Aorta (tissue), 5 donors: Measurements from ENCODE around the gene MAN1B1. TPM values are rescaled to one million over a fixed set of nuclear protein-coding genes. Genes with fewer than 3 reads are reported as not detected.

Experiments used
- ATAC-seq: fragments of 200-7000 bp; cut with Tn5 transposase; one replicate; pipeline ENCODE4 v1.9.1; 2022; ENCODE audit warnings: moderate library complexity; ENCODE audit not compliant: low FRiP score
- DNase-seq, 2 donors: peaks; one replicate each; pipeline ENCODE4 v3.0.0-alpha.2; 2020
- H3K27ac ChIP-seq, 2 donors: one replicate each; pipeline ENCODE4 v1.5.1; 2013; ENCODE audit warnings: low read length in 2 of 2, mild to moderate bottlenecking in 2 of 2, moderate library complexity in 2 of 2, control low read depth in 1 of 2, inconsistent platforms in 1 of 2, low read depth in 1 of 2
- H3K27me3 ChIP-seq, 2 donors: one replicate each; pipeline ENCODE4 v1.6.1; 2013; ENCODE audit warnings: control low read depth in 1 of 2, low read length in 1 of 2, mild to moderate bottlenecking in 1 of 2, moderate library complexity in 1 of 2; ENCODE audit not compliant: insufficient read depth in 2 of 2, control insufficient read depth in 1 of 2
- H3K36me3 ChIP-seq, 2 donors: one replicate each; pipeline ENCODE4 v1.6.1; 2013; ENCODE audit warnings: control low read depth in 1 of 2, low read length in 1 of 2, mild to moderate bottlenecking in 1 of 2; ENCODE audit not compliant: insufficient read depth in 2 of 2, control insufficient read depth in 1 of 2
- H3K4me1 ChIP-seq, 2 donors: one replicate each; pipeline ENCODE4 v1.6.1; 2013; ENCODE audit warnings: low read length in 2 of 2, control low read depth in 1 of 2, mild to moderate bottlenecking in 1 of 2, moderate library complexity in 1 of 2; ENCODE audit not compliant: insufficient read depth in 2 of 2, control insufficient read depth in 1 of 2
- H3K4me3 ChIP-seq, 2 donors: one replicate each; pipeline ENCODE4 v1.5.1; 2013; ENCODE audit warnings: low read length in 2 of 2, control low read depth in 1 of 2, mild to moderate bottlenecking in 1 of 2
- H3K9me3 ChIP-seq: one replicate; pipeline ENCODE4 v1.6.1; 2013; ENCODE audit warnings: mild to moderate bottlenecking, low read length; ENCODE audit not compliant: control insufficient read depth
- WGBS, 2 donors: extraction: QIAGEN DNeasy Blood & Tissue Kit; methylation state at CpG; one replicate each; pipeline ENCODE4 v1.1.7; 2013; 5-methylcytosine and 5-hydroxymethylcytosine counted together
- intact Hi-C, 2 donors: fragments of 100-400 bp; cut with DNase I; formaldehyde crosslinking; loops; one replicate each; pipeline versions ENCODE4 v1.14.2 to v1.15.0; 2022
- polyA plus RNA-seq, 2 donors: library from polyadenylated mRNA; stranded (reverse); fragments of 200-250 nt; gene quantifications; one replicate each; pipeline ENCODE4 v1.2.3, GENCODE V29; 2013
- total RNA-seq, 2 donors: library from RNA; stranded (reverse); fragmentation: NEBNext Ultra II Directional; extraction: Animal tissue kit (Norgen Biotek cat#: 25700); gene quantifications; one replicate each; pipeline ENCODE4 v1.2.1, GENCODE V29; 2021
- donor health status: healthy with polysubstance abuse.
- donor health status: Bipolar disorder and iron deficiency.
- donor health status: DM: no; HTN: no; CAD: no.
- donor health status: DM: no; HTN: no; CAD: no.
- donor health status: DM: yes; HTN: yes; CAD: no.

The MAN1B1 gene
- total and polyA plus RNA-seq, 4 donors, result 21.2 to 104 (median 40.3) TPM

DNA sequence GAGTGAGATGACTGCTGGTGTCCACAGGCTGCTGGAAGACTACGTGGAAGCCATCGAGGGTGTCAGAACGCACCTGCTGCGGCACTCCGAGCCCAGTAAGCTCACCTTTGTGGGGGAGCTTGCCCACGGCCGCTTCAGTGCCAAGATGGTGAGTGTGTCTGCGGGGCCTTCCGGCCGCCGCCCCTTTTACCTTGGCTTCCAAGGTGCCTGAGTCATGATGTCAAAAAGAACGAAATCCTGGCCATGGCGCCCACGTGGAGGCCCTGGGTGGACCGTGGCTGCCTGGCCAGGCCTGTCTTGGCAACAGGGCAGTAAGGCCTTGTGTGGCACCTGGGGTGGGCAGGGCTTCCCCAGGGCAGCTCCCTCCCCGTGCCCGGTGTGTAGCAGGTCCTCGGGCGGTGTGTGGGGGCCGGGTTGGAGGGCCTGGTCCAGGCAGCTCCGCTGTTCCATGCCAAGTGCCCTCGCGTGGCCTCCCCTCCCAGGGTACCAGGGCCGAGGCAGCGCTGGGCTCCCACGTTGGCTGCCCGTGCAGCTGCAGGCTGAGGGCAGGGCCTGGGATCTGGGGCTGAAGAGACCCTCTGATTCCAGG lies 20.0 kb downstream of the MAN1B1 start:
- intact Hi-C loops, result no loop called here
- peaks cover 0 to 17% of the 10 kb centered on the region in 2 donors for H3K36me3 ChIP-seq
- 91% methylated on average over 27 of the region's 27 CpGs for WGBS, 2 donors
- H3K4me1 ChIP-seq, result no peaks in the 10 kb centered on the region
- H3K4me3 ChIP-seq, result no peak overlapping the region
- ATAC-seq (no peak), DNase-seq (no peak)
- H3K27ac ChIP-seq, result no peak overlapping the region
- H3K27me3 ChIP-seq, result no peaks in the 10 kb centered on the region
- no peaks in the 10 kb centered on the region for H3K9me3 ChIP-seq

DNA sequence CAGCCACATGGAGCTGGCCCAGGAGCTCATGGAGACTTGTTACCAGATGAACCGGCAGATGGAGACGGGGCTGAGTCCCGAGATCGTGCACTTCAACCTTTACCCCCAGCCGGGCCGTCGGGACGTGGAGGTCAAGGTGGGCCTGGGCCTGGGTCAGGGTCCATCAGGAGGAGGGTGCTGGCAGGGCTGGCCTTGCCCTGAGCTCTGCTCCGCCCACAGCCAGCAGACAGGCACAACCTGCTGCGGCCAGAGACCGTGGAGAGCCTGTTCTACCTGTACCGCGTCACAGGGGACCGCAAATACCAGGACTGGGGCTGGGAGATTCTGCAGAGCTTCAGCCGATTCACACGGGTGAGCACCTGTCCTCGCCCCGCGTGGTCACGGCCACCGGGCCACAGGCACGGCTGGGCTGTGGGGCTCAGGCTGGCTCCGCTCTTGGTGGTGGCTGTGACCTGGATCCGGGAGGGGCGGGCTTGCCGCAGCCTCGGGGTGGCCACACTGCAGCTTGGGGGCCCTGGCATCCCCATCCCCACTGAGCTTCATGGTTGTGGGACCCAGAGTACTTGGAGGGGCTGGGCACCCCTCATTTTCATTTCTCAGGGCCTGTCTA lies 20.6 kb downstream of the MAN1B1 start:
- H3K4me1 ChIP-seq, result no peaks in the 10 kb centered on the region
- no peaks in the 10 kb centered on the region for H3K9me3 ChIP-seq
- H3K27ac ChIP-seq, result no peak overlapping the region
- 94% methylated on average over 24 to 27 of the region's 27 CpGs for WGBS, 2 donors
- no peak overlapping the region for H3K4me3 ChIP-seq
- no peaks in the 10 kb centered on the region for H3K27me3 ChIP-seq
- ATAC-seq, result no peak
- intact Hi-C loops, result no loop called here
- DNase-seq, result no peak
- H3K36me3 ChIP-seq, result peaks cover 0 to 17% of the 10 kb centered on the region in 2 donors

DNA sequence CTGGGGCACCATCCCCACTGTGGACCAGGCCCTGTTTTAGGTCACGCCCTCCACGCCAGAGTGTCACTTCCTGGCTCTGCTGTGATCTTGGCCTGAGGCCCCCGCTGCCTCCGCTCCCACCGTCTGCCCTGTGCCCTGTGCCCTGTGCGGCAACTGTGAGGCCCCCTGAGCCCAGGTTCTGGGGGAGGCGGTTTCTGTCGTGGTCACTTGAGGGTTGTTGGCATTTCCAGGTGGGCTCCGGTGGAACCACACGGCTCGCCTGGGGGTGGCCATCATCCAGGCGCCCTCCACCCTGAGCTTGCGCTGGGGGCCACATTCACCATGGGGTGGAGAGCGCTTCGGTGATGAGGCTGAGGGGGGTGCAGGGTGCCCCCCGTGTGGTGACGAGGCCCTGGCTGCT lies 21.2 kb downstream of the MAN1B1 start:
- DNase-seq (no peak), ATAC-seq (no peak)
- no peaks in the 10 kb centered on the region for H3K27me3 ChIP-seq
- H3K9me3 ChIP-seq, result no peaks in the 10 kb centered on the region
- H3K4me3 ChIP-seq, result no peak overlapping the region
- WGBS, 2 donors, result 92 to 94% methylated on average over 17 of the region's 17 CpGs
- intact Hi-C loops, result no loop called here
- H3K36me3 ChIP-seq, result peaks cover 0 to 17% of the 10 kb centered on the region in 2 donors
- H3K27ac ChIP-seq, result no peak overlapping the region
- no peaks in the 10 kb centered on the region for H3K4me1 ChIP-seq

DNA sequence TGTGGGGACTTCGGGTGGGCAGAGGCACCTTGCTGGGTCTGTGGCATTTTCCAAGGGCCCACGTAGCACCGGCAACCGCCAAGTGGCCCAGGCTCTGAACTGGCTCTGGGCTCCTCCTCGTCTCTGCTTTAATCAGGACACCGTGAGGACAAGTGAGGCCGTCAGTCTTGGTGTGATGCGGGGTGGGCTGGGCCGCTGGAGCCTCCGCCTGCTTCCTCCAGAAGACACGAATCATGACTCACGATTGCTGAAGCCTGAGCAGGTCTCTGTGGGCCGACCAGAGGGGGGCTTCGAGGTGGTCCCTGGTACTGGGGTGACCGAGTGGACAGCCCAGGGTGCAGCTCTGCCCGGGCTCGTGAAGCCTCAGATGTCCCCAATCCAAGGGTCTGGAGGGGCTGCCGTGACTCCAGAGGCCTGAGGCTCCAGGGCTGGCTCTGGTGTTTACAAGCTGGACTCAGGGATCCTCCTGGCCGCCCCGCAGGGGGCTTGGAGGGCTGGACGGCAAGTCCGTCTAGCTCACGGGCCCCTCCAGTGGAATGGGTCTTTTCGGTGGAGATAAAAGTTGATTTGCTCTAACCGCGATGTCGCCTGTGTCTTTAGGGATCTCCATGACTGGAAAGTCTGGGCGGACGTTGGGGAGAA lies 21.9 kb downstream of the MAN1B1 start:
- peak in 1 of 2 donors; percentile 56 for DNase-seq
- Histone ChIP-seq H3K4me3 (no peak overlapping the region), H3K27me3 (no peaks in the 10 kb centered on the region), H3K36me3 (peaks cover 0 to 9% of the 10 kb centered on the region in 2 donors), H3K4me1 (no peaks in the 10 kb centered on the region), H3K9me3 (no peaks in the 10 kb centered on the region), H3K27ac (no peak overlapping the region)
- 88 to 92% methylated on average over 29 of the region's 29 CpGs for WGBS, 2 donors
- intact Hi-C loops, result no loop called here
- ATAC-seq, result no peak

DNA sequence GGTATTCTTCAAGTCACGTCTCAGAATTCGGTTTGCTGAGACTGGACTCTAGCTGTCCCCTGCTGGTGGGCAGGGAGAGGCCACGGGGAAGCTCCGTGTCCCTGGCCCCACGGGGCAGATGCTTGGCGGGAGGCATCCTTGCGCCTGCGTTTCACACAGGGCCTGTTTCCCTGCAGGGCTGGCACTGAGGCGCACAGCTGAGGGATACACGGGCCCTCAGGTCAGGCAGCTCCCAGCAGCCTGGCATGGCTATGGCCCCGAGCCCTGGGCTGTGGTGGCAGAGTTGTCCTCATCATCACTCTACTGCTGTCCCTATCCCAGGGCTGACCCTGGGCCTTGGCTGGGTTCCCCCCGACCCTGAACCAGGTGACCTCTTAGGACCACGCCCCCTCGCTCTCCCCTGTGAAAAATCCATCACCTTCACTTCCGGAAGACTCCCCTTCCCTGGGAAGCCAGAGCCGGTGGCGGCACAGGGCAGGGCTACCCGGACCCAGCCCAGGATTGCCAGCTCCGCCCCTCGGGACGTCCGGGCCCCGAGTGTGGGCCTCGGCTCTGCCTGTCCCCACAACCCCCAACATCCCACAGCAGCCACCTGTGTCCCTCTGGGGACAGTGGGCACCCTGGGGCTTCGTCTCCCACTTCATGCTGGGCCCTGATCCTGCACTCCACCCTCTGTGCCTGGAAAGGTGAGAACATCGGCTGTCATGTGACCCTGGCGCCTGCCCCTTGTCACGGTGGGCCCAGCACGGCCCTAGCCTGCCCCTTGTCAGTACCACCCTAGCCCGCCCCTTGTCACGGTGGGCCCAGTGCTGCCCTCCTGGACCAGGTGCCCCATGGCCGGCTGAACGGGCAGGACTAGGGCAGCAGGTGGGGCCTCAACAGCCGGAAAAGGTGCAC lies 22.7 kb downstream of the MAN1B1 start:
- intact Hi-C loops, result no loop called here
- no peaks in the 10 kb centered on the region for H3K9me3 ChIP-seq
- H3K4me3 ChIP-seq, result no peak overlapping the region
- ATAC-seq, result peak; percentile 9
- H3K36me3 ChIP-seq, result peaks cover 0 to 8% of the 10 kb centered on the region in 2 donors
- no peak for DNase-seq
- WGBS, 2 donors, result 79 to 81% methylated on average over 34 of the region's 34 CpGs
- no peaks in the 10 kb centered on the region for H3K4me1 ChIP-seq
- no peak overlapping the region for H3K27ac ChIP-seq
- no peaks in the 10 kb centered on the region for H3K27me3 ChIP-seq

DNA sequence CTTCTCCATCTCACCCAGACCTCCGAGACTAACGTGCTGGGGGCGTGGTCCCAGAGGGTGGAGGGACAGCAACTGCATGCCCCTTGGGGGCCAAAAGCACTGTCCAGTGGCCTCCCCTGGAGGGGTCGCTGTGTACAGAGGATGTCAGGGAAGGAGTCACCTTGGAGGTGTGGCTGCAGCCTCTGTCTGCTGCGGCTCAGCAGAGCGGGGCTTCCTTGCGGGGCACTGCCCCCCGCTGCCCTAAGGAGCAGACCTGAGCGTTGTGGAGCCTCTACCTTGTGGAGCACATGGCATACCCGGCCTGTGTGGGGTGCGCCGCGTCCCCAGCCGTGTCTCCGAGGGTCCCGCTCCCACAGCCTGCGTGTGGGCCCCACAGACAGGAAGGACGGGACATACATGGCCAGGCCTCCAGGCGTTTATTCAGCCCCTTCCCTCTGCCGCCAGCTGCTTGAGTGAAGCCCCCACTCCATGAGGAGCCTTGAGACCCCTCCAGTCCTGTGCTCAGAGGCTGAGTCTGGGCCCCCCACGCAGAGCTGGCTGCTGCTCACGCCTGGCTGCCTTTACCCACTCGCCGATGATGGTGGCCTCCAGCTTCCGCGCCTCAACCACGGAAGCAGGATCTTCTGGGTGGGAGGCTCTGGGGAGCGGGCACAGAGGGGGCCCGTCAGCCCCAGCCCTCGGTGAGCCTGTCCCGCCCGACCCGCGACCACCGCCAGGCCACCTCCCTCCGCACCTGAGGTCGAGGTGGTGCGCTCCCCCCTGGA lies 23.5 kb downstream of the MAN1B1 start:
- ATAC-seq, result no peak

DNA sequence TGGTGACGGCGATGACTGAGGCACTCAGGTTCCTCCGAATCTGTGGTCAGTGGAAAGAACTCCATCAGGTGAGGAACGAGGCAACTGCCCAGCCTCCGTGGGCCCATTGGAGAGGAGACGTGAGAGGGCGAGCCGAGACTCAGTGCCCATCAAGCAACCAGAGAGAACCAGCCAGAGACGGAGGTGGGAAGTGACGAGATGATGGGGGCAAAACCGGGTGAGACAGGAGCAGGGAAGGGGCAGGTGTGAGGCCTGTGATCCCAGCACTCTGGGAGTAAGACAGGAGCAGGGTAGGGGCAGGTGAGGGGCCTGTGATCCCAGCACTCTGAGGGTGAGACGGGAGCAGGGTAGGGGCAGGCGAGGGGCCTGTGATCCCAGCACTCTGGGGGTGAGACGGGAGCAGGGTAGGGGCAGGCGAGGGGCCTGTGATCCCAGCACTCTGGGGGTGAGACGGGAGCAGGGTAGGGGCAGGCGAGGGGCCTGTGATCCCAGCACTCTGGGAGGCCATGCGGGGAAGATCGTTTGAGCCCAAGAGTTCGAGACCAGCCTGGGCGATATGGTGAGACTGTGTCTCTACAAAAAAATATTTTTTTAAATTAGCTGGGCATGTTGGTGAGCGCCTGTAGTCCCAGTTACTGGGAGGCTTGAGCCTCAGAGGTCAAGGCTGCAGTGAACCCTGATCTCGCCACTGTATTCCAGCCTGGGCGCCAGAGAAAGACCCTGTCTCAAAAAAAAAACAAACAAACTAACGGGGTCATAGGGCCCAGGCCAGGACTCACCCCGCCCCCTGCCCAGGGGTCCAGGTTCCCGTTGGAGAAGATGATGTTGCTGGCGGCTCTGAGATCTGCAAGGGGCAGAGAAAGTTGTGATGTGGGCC lies 24.4 kb downstream of the MAN1B1 start:
- Histone ChIP-seq H3K4me1 (no peaks in the 10 kb centered on the region), H3K9me3 (no peaks in the 10 kb centered on the region), H3K4me3 (no peak overlapping the region), H3K36me3 (peaks cover 0 to 6% of the 10 kb centered on the region in 2 donors), H3K27me3 (no peaks in the 10 kb centered on the region), H3K27ac (no peak overlapping the region)
- DNase-seq (no peak), ATAC-seq (no peak)
- intact Hi-C loops, result no loop called here
- 83 to 85% methylated on average over 27 to 28 of the region's 28 CpGs for WGBS, 2 donors

More for the DNA sequence above, 23.5 kb downstream of the MAN1B1 start:
- H3K27ac ChIP-seq, result no peak overlapping the region
- intact Hi-C loops, result no loop called here
- no peaks in the 10 kb centered on the region for H3K27me3 ChIP-seq
- H3K9me3 ChIP-seq, result no peaks in the 10 kb centered on the region
- WGBS, 2 donors, result 87 to 89% methylated on average over 34 to 38 of the region's 38 CpGs
- H3K4me1 ChIP-seq, result no peaks in the 10 kb centered on the region
- H3K4me3 ChIP-seq, result no peak overlapping the region
- no peak for DNase-seq
- peaks cover 0 to 8% of the 10 kb centered on the region in 2 donors for H3K36me3 ChIP-seq
